ENCODE measurements around the gene UTS2B.

UTS2B gene

DNA sequence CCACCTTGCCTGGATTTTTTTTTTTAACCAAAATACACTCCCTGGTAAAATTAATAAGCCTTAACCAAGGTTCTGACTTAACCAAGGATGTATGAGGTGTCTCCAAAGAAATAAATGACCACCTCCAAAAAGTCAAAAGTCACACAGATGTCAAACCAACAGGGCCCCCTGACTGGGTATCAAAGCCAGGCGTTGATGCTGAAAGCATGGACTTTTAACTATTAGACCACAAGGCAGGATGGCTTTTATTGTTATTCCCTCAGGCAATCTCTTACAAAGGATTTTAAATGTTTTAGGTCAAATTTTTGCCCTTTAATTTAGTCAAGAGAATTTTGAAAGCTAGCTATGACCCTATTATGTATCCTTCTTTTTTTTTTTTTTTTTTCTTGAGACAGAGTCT, 70.8 kb downstream of the UTS2B start:
- no peak for TF ChIP-seq REST (IDR thresholded peaks at IDR 0.05; ENCODE audit: insufficient read depth in 1 of 2, low read depth in 2 of 2, low read length in 2 of 2)
- no peak for TF ChIP-seq TAF1 (IDR thresholded peaks at IDR 0.05; ENCODE audit: borderline replicate concordance, insufficient read depth, low read length)
- no peak for TF ChIP-seq FOXP2 (optimal IDR thresholded peaks at IDR 0.05; ENCODE audit: borderline replicate concordance, extremely low read depth, extremely low read length, insufficient read depth)
- no peak for TF ChIP-seq POLR2AphosphoS5 (IDR thresholded peaks at IDR 0.05; ENCODE audit: low read depth, low read length)
- TF ChIP-seq SIN3A (IDR thresholded peaks at IDR 0.05; ENCODE audit: borderline replicate concordance, insufficient read depth, low read length): no peak

DNA sequence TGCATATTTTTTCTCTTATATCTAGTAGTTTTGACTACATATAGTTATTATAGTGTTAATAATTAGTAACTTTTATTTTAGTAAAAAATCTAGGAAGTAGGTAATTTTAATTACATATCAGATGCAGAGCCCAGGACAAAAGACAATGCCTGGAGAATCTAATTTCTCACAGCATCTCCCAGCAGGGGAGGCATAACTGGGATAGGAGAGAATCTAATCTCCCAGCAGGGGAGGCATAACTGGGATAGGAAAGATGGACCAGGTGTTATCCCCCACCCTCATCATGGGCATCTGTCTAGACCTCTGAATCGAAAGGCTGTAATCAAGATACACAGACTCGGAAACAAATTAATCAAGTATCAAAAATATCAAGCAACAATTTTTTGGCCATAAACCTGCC, 73.0 kb downstream of the UTS2B start:
- TF ChIP-seq POLR2AphosphoS5 (IDR thresholded peaks at IDR 0.05; ENCODE audit: low read depth, low read length) (no peak), SIN3A (IDR thresholded peaks at IDR 0.05; ENCODE audit: borderline replicate concordance, insufficient read depth, low read length) (no peak)

DNA sequence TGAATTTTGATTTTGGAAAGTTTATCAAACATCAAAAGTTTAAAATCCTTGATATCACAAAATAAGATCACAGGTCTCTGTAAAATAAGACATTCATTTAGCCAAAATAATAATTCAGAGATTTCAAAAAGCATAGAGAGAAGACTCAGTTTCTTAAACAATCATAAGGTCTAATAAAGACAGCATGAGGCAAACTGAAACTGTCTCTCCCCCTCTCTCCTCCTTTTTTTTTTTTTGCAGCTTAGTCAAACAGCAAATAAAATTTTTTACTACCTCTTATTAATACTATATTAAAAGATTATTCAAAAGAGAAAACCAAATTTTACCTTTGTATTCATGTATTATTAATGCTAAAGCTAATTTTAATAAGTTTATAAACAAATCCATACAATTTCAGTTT, 73.9 kb downstream of the UTS2B start:
- TF ChIP-seq REST (IDR thresholded peaks at IDR 0.05; ENCODE audit: insufficient read depth in 1 of 2, low read depth in 2 of 2, low read length in 2 of 2): no peak
- TF ChIP-seq FOXP2 (optimal IDR thresholded peaks at IDR 0.05; ENCODE audit: borderline replicate concordance, extremely low read depth, extremely low read length, insufficient read depth): no peak
- no peak for TF ChIP-seq TAF1 (IDR thresholded peaks at IDR 0.05; ENCODE audit: borderline replicate concordance, insufficient read depth, low read length)
- no peak for TF ChIP-seq POLR2AphosphoS5 (IDR thresholded peaks at IDR 0.05; ENCODE audit: low read depth, low read length)
- TF ChIP-seq SIN3A (IDR thresholded peaks at IDR 0.05; ENCODE audit: borderline replicate concordance, insufficient read depth, low read length): no peak

- TF ChIP-seq SIN3A (IDR thresholded peaks at IDR 0.05; ENCODE audit: borderline replicate concordance, insufficient read depth, low read length) (no peak), POLR2AphosphoS5 (IDR thresholded peaks at IDR 0.05; ENCODE audit: low read depth, low read length) (no peak), TAF1 (IDR thresholded peaks at IDR 0.05; ENCODE audit: borderline replicate concordance, insufficient read depth, low read length) (no peak), FOXP2 (optimal IDR thresholded peaks at IDR 0.05; ENCODE audit: borderline replicate concordance, extremely low read depth, extremely low read length, insufficient read depth) (no peak), REST (IDR thresholded peaks at IDR 0.05; ENCODE audit: insufficient read depth in 1 of 2, low read depth in 2 of 2, low read length in 2 of 2) (no peak)
Measured at GRCh38 chr3:191255156-191255555, 75.2 kb downstream of the UTS2B start.

DNA sequence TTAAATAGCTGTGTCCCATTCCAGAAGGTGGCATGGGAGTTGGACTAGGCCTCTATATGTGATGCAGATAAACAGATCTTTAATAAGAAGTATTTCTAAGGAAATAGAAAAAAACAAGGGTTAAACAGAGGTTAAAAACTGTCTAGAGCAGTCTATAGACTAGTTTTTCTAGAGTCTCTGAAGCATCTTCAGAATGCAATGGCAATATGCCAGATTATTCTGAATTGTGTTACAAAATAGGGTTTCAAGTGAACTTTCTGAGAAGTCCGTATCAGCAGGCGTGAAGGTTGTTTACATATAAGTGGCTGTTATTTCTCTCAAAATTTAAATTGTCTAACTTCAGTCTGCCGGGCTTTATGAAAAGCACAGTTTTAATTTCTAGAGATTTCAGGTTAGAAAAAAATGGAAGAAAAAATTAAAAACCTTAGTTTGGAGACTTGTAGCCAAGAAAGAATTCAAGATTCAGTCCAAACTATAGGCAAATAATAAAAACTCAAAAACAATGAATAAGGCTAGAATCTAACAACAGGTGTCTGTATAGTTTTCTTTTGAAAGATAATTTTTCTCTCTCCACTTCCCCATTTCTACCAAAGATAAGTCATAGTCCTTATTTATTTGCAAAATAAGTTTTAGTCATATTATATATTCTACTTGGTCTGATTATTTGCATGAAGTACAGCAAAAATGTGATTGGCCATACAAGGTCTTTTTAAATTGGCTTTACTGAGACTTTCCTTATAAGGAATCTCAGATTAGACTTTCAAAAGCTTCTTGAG, 76.0 kb downstream of the UTS2B start:
- no peak for TF ChIP-seq POLR2AphosphoS5 (IDR thresholded peaks at IDR 0.05; ENCODE audit: low read depth, low read length)
- TF ChIP-seq REST (IDR thresholded peaks at IDR 0.05; ENCODE audit: insufficient read depth in 1 of 2, low read depth in 2 of 2, low read length in 2 of 2): no peak
- no peak for TF ChIP-seq FOXP2 (optimal IDR thresholded peaks at IDR 0.05; ENCODE audit: borderline replicate concordance, extremely low read depth, extremely low read length, insufficient read depth)
- TF ChIP-seq SIN3A (IDR thresholded peaks at IDR 0.05; ENCODE audit: borderline replicate concordance, insufficient read depth, low read length): no peak
- TF ChIP-seq TAF1 (IDR thresholded peaks at IDR 0.05; ENCODE audit: borderline replicate concordance, insufficient read depth, low read length): no peak

All from PFSK-1 (cell line).